Astrocyte (in vitro differentiated cells and primary cell): ENCODE results near the gene RASL12. TPM values are rescaled to one million over a fixed set of nuclear protein-coding genes. Genes with fewer than 3 reads are reported as not detected.
A peak's percentile ranks its signal among the peaks of the same experiment; 100 is the strongest.

ENCODE experiments used
- DNase-seq: peaks from one replicate; pipeline ENCODE4 v3.0.0-alpha.2; 2010; ENCODE audit warnings: low read depth
- FAIRE-seq: peaks from 2 replicates; lab custom pipeline; 2011; peaks lifted over from hg19 to GRCh38; lab: Jason Lieb, UNC
- H2AFZ ChIP-seq: 2 replicates; pipeline ENCODE4 v1.6.0; 2012; ENCODE audit warnings: low read depth, low read length, inconsistent platforms
- H3K27ac ChIP-seq: 2 replicates; pipeline ENCODE4 v1.5.1; 2011; ENCODE audit warnings: low read depth, low read length, inconsistent platforms
- H3K27me3 ChIP-seq: 2 replicates; pipeline ENCODE4 v1.6.0; 2011; ENCODE audit warnings: low read length, inconsistent platforms; ENCODE audit not compliant: insufficient read depth
- H3K36me3 ChIP-seq: 2 replicates; pipeline ENCODE4 v1.5.1; 2011; ENCODE audit warnings: low read length, inconsistent platforms; ENCODE audit not compliant: insufficient read depth
- H3K4me1 ChIP-seq: 2 replicates; pipeline ENCODE4 v1.5.1; 2011; ENCODE audit warnings: low read length, inconsistent platforms; ENCODE audit not compliant: insufficient read depth
- H3K4me2 ChIP-seq: 2 replicates; pipeline ENCODE4 v1.6.0; 2012; ENCODE audit warnings: low read length, inconsistent platforms
- H3K4me3 ChIP-seq: 2 replicates; pipeline ENCODE4 v1.5.1; 2011; ENCODE audit warnings: low read depth, mild to moderate bottlenecking, low read length, inconsistent platforms; ENCODE audit not compliant: insufficient read depth
- H3K79me2 ChIP-seq: 2 replicates; pipeline ENCODE4 v1.6.0; 2012; ENCODE audit warnings: mild to moderate bottlenecking, low read length, inconsistent platforms; ENCODE audit not compliant: insufficient read depth
- H3K9ac ChIP-seq: 2 replicates; pipeline ENCODE4 v1.6.0; 2012; ENCODE audit warnings: mild to moderate bottlenecking, low read length, inconsistent platforms
- H3K9me3 ChIP-seq: 2 replicates; pipeline ENCODE4 v1.5.1; 2012; ENCODE audit warnings: low read depth, mild to moderate bottlenecking, low read length, inconsistent platforms; ENCODE audit not compliant: insufficient read depth
- H4K20me1 ChIP-seq: 2 replicates; pipeline ENCODE4 v1.6.0; 2012; ENCODE audit warnings: low read length, inconsistent platforms; ENCODE audit not compliant: insufficient read depth
- H3K27ac Mint-ChIP-seq: one replicate; pipeline ENCODE4 v1.8.0; 2021; ENCODE audit warnings: mild to moderate bottlenecking, mixed read lengths; ENCODE audit not compliant: unreplicated experiment
- H3K27me3 Mint-ChIP-seq: one replicate; pipeline ENCODE4 v1.8.0; 2021; ENCODE audit warnings: low read depth, mixed read lengths; ENCODE audit not compliant: unreplicated experiment
- H3K36me3 Mint-ChIP-seq: one replicate; pipeline ENCODE4 v1.8.0; 2021; ENCODE audit warnings: low read depth, mixed read lengths; ENCODE audit not compliant: unreplicated experiment
- H3K4me1 Mint-ChIP-seq: one replicate; pipeline ENCODE4 v1.8.0; 2021; ENCODE audit warnings: low read depth, mixed read lengths; ENCODE audit not compliant: unreplicated experiment
- H3K4me3 Mint-ChIP-seq: one replicate; pipeline ENCODE4 v1.8.0; 2021; ENCODE audit warnings: mild to moderate bottlenecking, moderate library complexity, mixed read lengths; ENCODE audit not compliant: unreplicated experiment
- H3K9me3 Mint-ChIP-seq: one replicate; pipeline ENCODE4 v1.8.0; 2021; ENCODE audit warnings: mild to moderate bottlenecking, mixed read lengths; ENCODE audit not compliant: unreplicated experiment
- EZH2 ChIP-seq: IDR thresholded peaks from 2 replicates; pipeline ENCODE4 v1.6.1; 2012; ENCODE audit warnings: mild to moderate bottlenecking, low read length, inconsistent platforms; ENCODE audit not compliant: insufficient read depth
- total RNA-seq: library from RNA; stranded (reverse); gene quantifications from 2 replicates; pipeline ENCODE4 v1.2.1, GENCODE V29; 2021
- TF ChIP-seq, protein P1 (sequence below): IDR thresholded peaks from 2 replicates; pipeline ENCODE4 v1.5.1; 2011; ENCODE audit warnings: low read depth, mild to moderate bottlenecking, inconsistent platforms, low read length, moderate library complexity; ENCODE audit not compliant: insufficient read depth

The RASL12 gene
- total RNA-seq, 1 donor from 2014 or later, result 0.32 TPM

DNA sequence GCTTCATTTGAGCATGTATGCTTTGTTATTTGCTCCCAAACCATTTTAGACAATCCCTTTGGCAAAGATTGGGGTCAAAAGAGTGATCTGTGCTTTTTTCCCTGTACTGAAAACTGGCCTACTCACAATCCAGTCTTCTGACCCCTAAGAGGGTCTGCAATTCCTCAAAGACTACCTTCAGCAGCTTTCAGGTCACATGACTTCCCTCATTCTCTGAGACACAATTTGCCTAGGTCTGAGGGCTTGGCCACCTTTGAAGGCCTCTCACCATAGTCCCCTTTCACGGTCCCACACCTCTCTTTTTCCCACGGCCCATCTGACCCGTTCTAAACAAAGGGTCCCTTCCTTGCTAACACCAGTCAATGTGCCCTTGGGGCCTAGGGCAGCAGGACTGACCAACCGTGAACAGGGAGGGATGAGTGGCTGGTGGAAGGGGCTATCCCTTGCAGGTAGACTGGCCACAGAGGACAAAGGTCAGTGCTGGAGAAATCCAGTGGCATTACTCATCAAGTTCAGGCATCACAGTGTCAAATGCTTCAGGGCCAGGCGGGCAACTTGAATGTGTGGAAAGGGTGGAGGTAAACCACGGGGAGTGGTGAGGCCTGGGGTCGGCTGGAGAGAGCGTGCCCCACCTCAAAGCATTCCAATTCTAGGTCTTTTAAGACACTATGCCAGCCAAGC, 10.8 kb downstream of the RASL12 start:
- Mint-ChIP-seq H3K9me3 (peaks cover 5% of the 10 kb centered on the region), H3K36me3 (peaks cover 2% of the 10 kb centered on the region), H3K27ac (no peak overlapping the region), H3K27me3 (peaks cover 13% of the 10 kb centered on the region), H3K4me3 (no peak overlapping the region), H3K4me1 (peaks cover 21% of the 10 kb centered on the region)
- Histone ChIP-seq H3K4me1 (peaks cover 14% of the 10 kb centered on the region), H3K79me2 (no peaks in the 10 kb centered on the region), H3K27me3 (peaks cover 29% of the 10 kb centered on the region), H3K36me3 (no peaks in the 10 kb centered on the region), H4K20me1 (no peaks in the 10 kb centered on the region), H3K9ac (no peak overlapping the region), H3K9me3 (peaks cover 2% of the 10 kb centered on the region), H3K4me2 (no peak overlapping the region), H3K4me3 (no peak overlapping the region), H2AFZ (no peak overlapping the region), H3K27ac (no peak overlapping the region)
- DNase-seq, result peak; percentile 51
- TF ChIP-seq EZH2, result no peak
- TF ChIP-seq, protein P1, sequence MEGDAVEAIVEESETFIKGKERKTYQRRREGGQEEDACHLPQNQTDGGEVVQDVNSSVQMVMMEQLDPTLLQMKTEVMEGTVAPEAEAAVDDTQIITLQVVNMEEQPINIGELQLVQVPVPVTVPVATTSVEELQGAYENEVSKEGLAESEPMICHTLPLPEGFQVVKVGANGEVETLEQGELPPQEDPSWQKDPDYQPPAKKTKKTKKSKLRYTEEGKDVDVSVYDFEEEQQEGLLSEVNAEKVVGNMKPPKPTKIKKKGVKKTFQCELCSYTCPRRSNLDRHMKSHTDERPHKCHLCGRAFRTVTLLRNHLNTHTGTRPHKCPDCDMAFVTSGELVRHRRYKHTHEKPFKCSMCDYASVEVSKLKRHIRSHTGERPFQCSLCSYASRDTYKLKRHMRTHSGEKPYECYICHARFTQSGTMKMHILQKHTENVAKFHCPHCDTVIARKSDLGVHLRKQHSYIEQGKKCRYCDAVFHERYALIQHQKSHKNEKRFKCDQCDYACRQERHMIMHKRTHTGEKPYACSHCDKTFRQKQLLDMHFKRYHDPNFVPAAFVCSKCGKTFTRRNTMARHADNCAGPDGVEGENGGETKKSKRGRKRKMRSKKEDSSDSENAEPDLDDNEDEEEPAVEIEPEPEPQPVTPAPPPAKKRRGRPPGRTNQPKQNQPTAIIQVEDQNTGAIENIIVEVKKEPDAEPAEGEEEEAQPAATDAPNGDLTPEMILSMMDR, result no peak
- no peak for FAIRE-seq

DNA sequence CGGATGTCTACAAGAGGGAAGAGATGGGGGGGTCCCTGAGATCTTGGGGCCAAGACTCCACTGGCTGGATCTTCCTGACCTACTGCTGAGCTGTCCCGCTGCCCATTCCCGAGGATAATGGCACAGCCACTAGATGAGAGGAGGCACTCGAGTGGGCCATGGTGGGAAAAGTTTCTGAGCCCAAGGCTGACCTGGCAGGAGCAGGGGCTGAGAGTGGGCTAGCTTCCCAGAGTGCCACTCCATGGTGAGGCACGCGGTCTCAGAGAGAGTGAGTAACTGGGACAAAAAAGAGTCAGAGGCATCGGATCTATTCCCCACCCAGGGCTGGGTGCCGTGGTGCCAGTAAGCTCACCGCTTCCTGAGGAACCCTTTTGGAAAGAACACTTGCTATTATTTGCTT, 11.7 kb downstream of the RASL12 start:
- no peak for DNase-seq
- Histone ChIP-seq H3K9ac (no peak overlapping the region), H3K27ac (no peak overlapping the region), H3K9me3 (peaks cover 2% of the 10 kb centered on the region), H3K4me2 (no peak overlapping the region), H4K20me1 (no peaks in the 10 kb centered on the region), H2AFZ (no peak overlapping the region), H3K27me3 (peaks cover 26% of the 10 kb centered on the region), H3K4me3 (no peak overlapping the region), H3K79me2 (no peaks in the 10 kb centered on the region), H3K4me1 (peaks cover 14% of the 10 kb centered on the region), H3K36me3 (no peaks in the 10 kb centered on the region)
- Mint-ChIP-seq H3K27ac (peak overlapping the region; percentile 48), H3K9me3 (peaks cover 5% of the 10 kb centered on the region), H3K36me3 (peaks cover 2% of the 10 kb centered on the region), H3K4me1 (peaks cover 21% of the 10 kb centered on the region), H3K27me3 (peaks cover 22% of the 10 kb centered on the region), H3K4me3 (no peak overlapping the region)
- FAIRE-seq, result no peak
- TF ChIP-seq EZH2, result no peak
- TF ChIP-seq, protein P1, result no peak

DNA sequence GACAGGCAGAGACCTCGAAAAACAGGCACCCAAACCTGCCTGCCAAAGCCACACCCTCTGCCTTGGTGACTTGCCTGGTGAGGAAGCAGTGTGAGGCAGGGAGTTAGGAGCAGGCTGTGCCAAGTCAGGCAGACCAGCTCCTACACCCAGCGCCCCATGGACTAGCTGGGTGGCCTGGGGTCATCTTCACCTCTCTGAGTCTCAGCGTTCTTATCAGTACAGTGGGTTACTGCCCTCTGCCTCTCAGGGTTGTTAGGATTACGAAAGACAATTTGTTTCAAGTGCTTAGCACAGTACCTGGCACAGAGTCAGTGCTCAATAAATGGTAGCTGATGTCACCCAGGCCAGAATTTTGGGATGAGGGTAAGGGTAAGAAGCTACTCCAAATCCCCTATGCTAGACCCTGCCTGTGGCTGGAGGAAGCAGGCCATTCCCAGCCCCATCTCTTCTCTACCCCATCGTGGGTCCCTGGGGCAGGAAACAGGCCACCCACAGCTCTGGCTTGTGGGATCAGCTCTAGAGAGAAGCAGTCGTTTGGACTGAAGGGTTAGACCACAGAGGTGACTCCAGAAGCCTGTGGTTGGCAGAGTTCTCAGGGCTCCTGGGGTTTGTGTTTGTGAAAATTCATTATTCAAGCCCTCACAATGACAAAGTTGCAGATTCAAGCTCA, 12.5 kb downstream of the RASL12 start:
- Histone ChIP-seq H3K36me3 (no peaks in the 10 kb centered on the region), H3K27ac (no peak overlapping the region), H3K79me2 (no peaks in the 10 kb centered on the region), H3K4me3 (no peak overlapping the region), H3K4me2 (peak overlapping the region; percentile 31), H3K27me3 (peaks cover 19% of the 10 kb centered on the region), H4K20me1 (no peaks in the 10 kb centered on the region), H3K9ac (no peak overlapping the region), H2AFZ (no peak overlapping the region), H3K4me1 (peaks cover 15% of the 10 kb centered on the region), H3K9me3 (no peaks in the 10 kb centered on the region)
- DNase-seq (peak; percentile 46), FAIRE-seq (no peak)
- Mint-ChIP-seq H3K27ac (peak overlapping the region; percentile 48), H3K36me3 (peaks cover 2% of the 10 kb centered on the region), H3K27me3 (peaks cover 21% of the 10 kb centered on the region), H3K9me3 (peaks cover 5% of the 10 kb centered on the region), H3K4me3 (no peak overlapping the region), H3K4me1 (peaks cover 21% of the 10 kb centered on the region)
- TF ChIP-seq, protein P1, result no peak
- no peak for TF ChIP-seq EZH2
